Muscle of back (tissue), 11 donors: Measurements from ENCODE around the gene TGFBRAP1. TPM values are rescaled to one million over a fixed set of nuclear protein-coding genes. Genes with fewer than 3 reads are reported as not detected.

Source experiments
- DNase-seq, 3 donors: peaks; one replicate each; pipeline versions ENCODE4 v3.0.0 to v3.0.0-alpha.2; 2013
- polyA plus RNA-seq, 10 donors: library from polyadenylated mRNA; unstranded; fragments of 120-200 nt; gene quantifications; one replicate each; pipeline ENCODE4 v1.2.1, GENCODE V29; 2013; ENCODE audit not compliant: insufficient read length in 10 of 10

TGFBRAP1 gene
- polyA plus RNA-seq, 10 donors: 7.3 to 10.0 (median 9.4) TPM

GRCh38 chr2:105238664-105239240, 90.8 kb downstream of the TGFBRAP1 start:
- DNase-seq: no peak

- DNase-seq: peak in 1 of 3 donors; percentile 18
Observed at GRCh38 chr2:105237045-105237765, 92.3 kb downstream of the TGFBRAP1 start.

- DNase-seq: peak in 1 of 3 donors; percentile 11
Observed at GRCh38 chr2:105236060-105236424, 93.5 kb downstream of the TGFBRAP1 start.

- DNase-seq: peak; percentile 67 to 83 (median 77)
Observed at GRCh38 chr2:105235388-105236059, 94.0 kb downstream of the TGFBRAP1 start.

GRCh38 chr2:105231232-105231619, 98.3 kb downstream of the TGFBRAP1 start:
- no peak for DNase-seq

GRCh38 chr2:105224444-105224843, 105.1 kb downstream of the TGFBRAP1 start:
- DNase-seq: no peak

GRCh38 chr2:105220604-105221003, 108.9 kb downstream of the TGFBRAP1 start:
- no peak for DNase-seq

- DNase-seq: no peak
Observed at GRCh38 chr2:105215586-105216192, 113.8 kb downstream of the TGFBRAP1 start.

Other genes with a start within 250 kb of the TGFBRAP1 start
- under 1 TPM in 1 of 10 donors, not detected in 9; 0.09 TPM for gene GPR45, start 88.0 kb downstream of the TGFBRAP1 start, polyA plus RNA-seq
- 10 to 100 TPM; 13.8 to 20.2 (median 16.5) TPM for gene C2orf49, start 7.8 kb upstream of the TGFBRAP1 start, polyA plus RNA-seq
- 10 to 100 TPM; 31.8 to 55.0 (median 42.9) TPM for gene FHL2, start 69.3 kb upstream of the TGFBRAP1 start, polyA plus RNA-seq